Activated naive CD4-positive, alpha-beta T cell treated with anti-CD3 and anti-CD28 coated beads for 36 hours (primary cell): ENCODE data around the gene DHRS4. TPM values are rescaled to one million over a fixed set of nuclear protein-coding genes. Genes with fewer than 3 reads are reported as not detected.
"Not testable (repeated sequence)": the region's sequence is repeated elsewhere in the genome, so short reads cannot be mapped to it uniquely, and the experiment has no call there.

Source experiments
- CTCF ChIA-PET: fragments of 350-600 bp; sonication (Branson Sonifier 250); formaldehyde crosslinking; loops from one replicate; lab custom pipeline; 2021; ENCODE audit warnings: antibody characterized with exemption; lab: Charles Lee
- DNase-seq: peaks from one replicate; pipeline ENCODE4 v3.0.0-alpha.2; 2020
- H3K27ac Mint-ChIP-seq: one replicate; pipeline ENCODE4 v1.8.0; 2021; ENCODE audit warnings: mild to moderate bottlenecking, mixed read lengths
- H3K27me3 Mint-ChIP-seq: one replicate; pipeline ENCODE4 v1.8.0; 2021; ENCODE audit warnings: low read depth, mixed read lengths
- H3K36me3 Mint-ChIP-seq: one replicate; pipeline ENCODE4 v1.8.0; 2021; ENCODE audit warnings: low read depth, mixed read lengths
- H3K4me1 Mint-ChIP-seq: one replicate; pipeline ENCODE4 v1.8.0; 2021; ENCODE audit warnings: low read depth, mixed read lengths
- H3K4me3 Mint-ChIP-seq: one replicate; pipeline ENCODE4 v1.8.0; 2021; ENCODE audit warnings: mild to moderate bottlenecking, moderate library complexity, mixed read lengths
- H3K9me3 Mint-ChIP-seq: one replicate; pipeline ENCODE4 v1.8.0; 2021; ENCODE audit warnings: mixed read lengths
- intact Hi-C: fragments of 100-400 bp; cut with micrococcal nuclease; formaldehyde crosslinking; loops from one replicate; pipeline ENCODE4 v1.15.1; 2023
- total RNA-seq, 2 experiments: library from RNA; stranded (reverse); gene quantifications; one replicate each; pipeline ENCODE4 v1.2.3, GENCODE V29; 2021

The DHRS4 gene
- total RNA-seq, 2 experiments from 2014 or later, result 22.8 to 24.0 TPM

GRCh38 chr14:24015745-24016144 lies 62.2 kb downstream of the DHRS4 start:
- intact Hi-C loops, result loop anchor here (2.0 to 10.0 kb wide), 3 partner anchors 61 to 281 kb away; partner anchors contain the start of genes DHRS4, GMPR2 and NEDD8
- DNase-seq, H3K27ac Mint-ChIP-seq, H3K27me3 Mint-ChIP-seq, H3K4me3 Mint-ChIP-seq, H3K9me3 Mint-ChIP-seq, H3K36me3 Mint-ChIP-seq, H3K4me1 Mint-ChIP-seq: not testable (repeated sequence)
- CTCF ChIA-PET, result interaction anchor here (1.3 to 2.2 kb wide), 3 partner anchors 41 to 93 kb away, joined by 4 to 6 read pairs (median 4); no protein-coding TSS in a partner anchor

Other genes starting within 250 kb of the DHRS4 start
- gene DHRS4L2, start 35.2 kb downstream of the DHRS4 start, total RNA-seq, result 10 to 100 TPM; 26.2 to 26.3 TPM
- gene CARMIL3, start 98.2 kb downstream of the DHRS4 start, total RNA-seq, result under 1 TPM; 0.48 to 0.99 TPM
- gene CPNE6, start 117.8 kb downstream of the DHRS4 start, total RNA-seq, result not detected
- 100 to 1,000 TPM; 117 TPM for gene PCK2, start 140.5 kb downstream of the DHRS4 start, total RNA-seq
- gene DCAF11, start 161.0 kb downstream of the DHRS4 start, total RNA-seq, result 10 to 100 TPM; 79.4 to 84.0 TPM
- gene NRL, start 161.2 kb downstream of the DHRS4 start, total RNA-seq, result 1 to 10 TPM; 1.7 to 1.9 TPM
- under 1 TPM; 0.19 to 0.30 TPM for gene FITM1, start 176.9 kb downstream of the DHRS4 start, total RNA-seq
- 100 to 1,000 TPM; 406 to 416 TPM for gene PSME1, start 182.4 kb downstream of the DHRS4 start, total RNA-seq
- 10 to 100 TPM; 38.4 to 38.9 TPM for gene EMC9, start 187.8 kb downstream of the DHRS4 start, total RNA-seq
- gene PSME2, start 192.8 kb downstream of the DHRS4 start, total RNA-seq, result 100 to 1,000 TPM; 392 to 404 TPM
- gene RNF31, start 193.7 kb downstream of the DHRS4 start, total RNA-seq, result 10 to 100 TPM; 51.1 to 53.8 TPM
- 100 to 1,000 TPM; 202 to 212 TPM for gene IRF9, start 207.5 kb downstream of the DHRS4 start, total RNA-seq
- 10 to 100 TPM; 19.3 to 22.3 TPM for gene REC8, start 218.3 kb downstream of the DHRS4 start, total RNA-seq
- 10 to 100 TPM; 64.2 to 74.5 TPM for gene IPO4, start 235.0 kb downstream of the DHRS4 start, total RNA-seq
- gene TM9SF1, start 241.7 kb downstream of the DHRS4 start, total RNA-seq, result 10 to 100 TPM; 14.7 to 15.1 TPM